ENCODE results near the gene CFDP1. TPM values are rescaled to one million over a fixed set of nuclear protein-coding genes. Genes with fewer than 3 reads are reported as not detected.

Gene CFDP1
- total RNA-seq, 3 donors from 2014 or later, result 71.9 to 101 (median 72.0) TPM

DNA sequence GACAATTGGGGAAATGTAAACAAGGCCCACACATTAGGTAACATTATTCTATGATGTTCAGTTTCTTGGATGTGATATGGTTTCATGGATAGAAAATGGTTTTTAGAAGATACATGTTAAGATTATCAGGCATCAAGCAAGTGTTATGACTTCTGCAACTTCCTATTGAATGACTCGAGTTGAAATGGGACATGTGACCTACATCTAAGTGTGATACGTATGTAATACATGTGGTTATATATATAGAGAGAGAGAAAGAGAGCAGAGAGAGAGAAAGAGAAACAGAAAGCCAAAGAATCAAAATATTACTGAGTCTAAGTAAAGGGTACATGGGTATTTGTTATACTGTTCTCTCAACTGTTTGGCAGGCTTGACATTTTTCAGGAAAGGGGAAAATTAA lies 29.5 kb upstream of the CFDP1 start:
- intact Hi-C loops (cut with DNase I, micrococcal nuclease), result loop anchor here (10.0 kb wide), 2 partner anchors 52 to 268 kb away; no protein-coding TSS in a partner anchor
- TF ChIP-seq, protein P1, sequence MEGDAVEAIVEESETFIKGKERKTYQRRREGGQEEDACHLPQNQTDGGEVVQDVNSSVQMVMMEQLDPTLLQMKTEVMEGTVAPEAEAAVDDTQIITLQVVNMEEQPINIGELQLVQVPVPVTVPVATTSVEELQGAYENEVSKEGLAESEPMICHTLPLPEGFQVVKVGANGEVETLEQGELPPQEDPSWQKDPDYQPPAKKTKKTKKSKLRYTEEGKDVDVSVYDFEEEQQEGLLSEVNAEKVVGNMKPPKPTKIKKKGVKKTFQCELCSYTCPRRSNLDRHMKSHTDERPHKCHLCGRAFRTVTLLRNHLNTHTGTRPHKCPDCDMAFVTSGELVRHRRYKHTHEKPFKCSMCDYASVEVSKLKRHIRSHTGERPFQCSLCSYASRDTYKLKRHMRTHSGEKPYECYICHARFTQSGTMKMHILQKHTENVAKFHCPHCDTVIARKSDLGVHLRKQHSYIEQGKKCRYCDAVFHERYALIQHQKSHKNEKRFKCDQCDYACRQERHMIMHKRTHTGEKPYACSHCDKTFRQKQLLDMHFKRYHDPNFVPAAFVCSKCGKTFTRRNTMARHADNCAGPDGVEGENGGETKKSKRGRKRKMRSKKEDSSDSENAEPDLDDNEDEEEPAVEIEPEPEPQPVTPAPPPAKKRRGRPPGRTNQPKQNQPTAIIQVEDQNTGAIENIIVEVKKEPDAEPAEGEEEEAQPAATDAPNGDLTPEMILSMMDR (IDR thresholded peaks at IDR 0.05), result no peak
- Histone ChIP-seq H3K9me3 (no peaks in the 10 kb centered on the region), H3K4me3 (no peak overlapping the region), H3K4me1 (ENCODE audit: low read depth) (peaks cover 48% of the 10 kb centered on the region), H3K36me3 (ENCODE audit: low read depth) (peaks cover 5% of the 10 kb centered on the region)
- DNase-seq (no peak), ATAC-seq (no peak)

DNA sequence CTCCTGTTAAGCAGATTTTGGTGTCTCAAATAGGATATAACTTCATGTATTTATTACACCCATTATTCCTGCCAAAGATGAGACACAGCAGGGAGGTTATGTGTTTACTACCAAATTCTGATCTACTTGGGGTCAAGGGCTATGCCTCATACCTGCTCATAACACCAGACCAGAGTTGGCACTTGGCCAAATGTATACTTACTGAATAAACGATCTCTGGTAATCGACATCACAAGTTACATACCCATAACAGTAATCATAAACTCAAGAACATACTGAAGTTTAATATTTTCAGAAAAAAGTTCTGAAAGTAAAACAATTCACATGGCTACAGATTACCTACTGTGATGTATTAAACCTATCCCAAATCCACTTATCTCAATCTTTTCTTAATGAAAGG lies 28.3 kb upstream of the CFDP1 start:
- peaks cover 60% of the 10 kb centered on the region for H3K4me1 ChIP-seq (ENCODE audit: low read depth)
- intact Hi-C loops (cut with DNase I, micrococcal nuclease), result loop anchor here (10.0 kb wide), 2 partner anchors 53 to 267 kb away; no protein-coding TSS in a partner anchor
- DNase-seq (no peak), ATAC-seq (no peak)
- no peak overlapping the region for H3K4me3 ChIP-seq
- H3K36me3 ChIP-seq (ENCODE audit: low read depth), result peaks cover 5% of the 10 kb centered on the region
- no peaks in the 10 kb centered on the region for H3K9me3 ChIP-seq
- TF ChIP-seq, protein P1 (IDR thresholded peaks at IDR 0.05), result no peak

DNA sequence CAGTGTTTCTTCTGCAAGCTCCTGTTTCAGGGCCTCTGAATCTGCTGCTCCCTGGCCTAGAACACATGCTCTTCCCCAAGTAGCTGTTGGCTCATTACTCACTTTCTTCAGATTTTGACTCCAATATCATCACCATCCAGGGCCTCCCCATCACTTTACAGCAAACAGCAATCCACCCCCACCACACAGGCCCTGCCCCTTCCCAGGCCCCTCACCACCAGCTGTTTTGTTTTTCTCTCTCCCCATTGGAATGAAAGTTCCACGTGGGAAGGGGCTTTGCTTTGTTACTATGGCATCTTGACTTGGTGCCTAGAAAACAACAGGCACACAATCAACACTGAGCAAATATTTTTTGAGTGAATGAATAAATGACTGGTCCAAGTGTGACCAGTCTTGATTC lies 27.1 kb upstream of the CFDP1 start:
- peaks cover 71% of the 10 kb centered on the region for H3K4me1 ChIP-seq (ENCODE audit: low read depth)
- TF ChIP-seq, protein P1 (IDR thresholded peaks at IDR 0.05), result no peak
- H3K9me3 ChIP-seq, result no peaks in the 10 kb centered on the region
- DNase-seq (no peak), ATAC-seq (no peak)
- intact Hi-C loops (cut with DNase I, micrococcal nuclease), result loop anchor here (10.0 kb wide), 2 partner anchors 54 to 266 kb away; no protein-coding TSS in a partner anchor
- peaks cover 5% of the 10 kb centered on the region for H3K36me3 ChIP-seq (ENCODE audit: low read depth)
- no peak overlapping the region for H3K4me3 ChIP-seq

DNA sequence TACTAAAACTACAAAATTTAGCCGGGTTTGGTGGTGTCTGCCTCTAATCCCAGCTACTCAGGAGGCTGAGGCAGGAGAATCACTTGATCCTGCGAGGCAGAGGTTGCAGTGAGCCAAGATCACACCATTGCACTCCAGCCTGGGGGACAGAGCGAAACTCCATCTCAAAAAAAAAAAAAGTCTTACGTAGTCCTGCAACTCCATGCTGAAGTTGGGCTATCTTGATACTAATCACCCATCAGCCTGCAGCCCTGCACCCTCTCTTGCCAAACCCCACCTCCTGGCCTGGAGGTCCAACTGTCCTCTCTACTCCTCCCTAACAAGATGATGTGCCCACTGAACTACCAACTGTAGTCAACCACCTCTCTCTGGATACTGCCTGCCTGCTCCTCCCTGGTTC lies 26.4 kb upstream of the CFDP1 start:
- H3K9me3 ChIP-seq, result no peaks in the 10 kb centered on the region
- peaks cover 74% of the 10 kb centered on the region for H3K4me1 ChIP-seq (ENCODE audit: low read depth)
- DNase-seq (no peak), ATAC-seq (no peak)
- no peak overlapping the region for H3K4me3 ChIP-seq
- TF ChIP-seq, protein P1 (IDR thresholded peaks at IDR 0.05), result no peak
- intact Hi-C loops (cut with DNase I, micrococcal nuclease), result loop anchor here (10.0 kb wide), 2 partner anchors 55 to 265 kb away; no protein-coding TSS in a partner anchor
- peaks cover 3% of the 10 kb centered on the region for H3K36me3 ChIP-seq (ENCODE audit: low read depth)

DNA sequence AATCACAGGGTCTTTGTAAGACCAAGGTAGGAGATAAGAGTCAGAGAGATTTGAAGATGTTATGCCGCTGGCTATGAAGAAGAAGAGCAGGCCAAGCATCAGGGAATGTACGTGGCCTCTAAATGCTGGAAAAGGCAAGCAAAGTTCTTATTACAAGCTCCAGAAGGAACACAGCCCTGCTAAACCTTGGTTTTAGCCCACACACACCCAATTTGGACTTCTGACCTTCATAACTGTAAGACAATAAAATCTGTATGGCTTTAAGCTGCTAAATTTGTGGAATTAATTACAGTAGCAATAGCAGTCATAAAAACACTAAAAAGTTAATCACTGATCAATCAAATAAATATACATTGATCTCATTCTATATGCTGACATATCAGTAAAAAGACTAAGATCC lies 25.1 kb upstream of the CFDP1 start:
- intact Hi-C loops (cut with DNase I, micrococcal nuclease), result no loop called here
- H3K9me3 ChIP-seq, result no peaks in the 10 kb centered on the region
- H3K4me3 ChIP-seq, result no peak overlapping the region
- no peak for DNase-seq
- ATAC-seq, result peak; percentile 60
- TF ChIP-seq, protein P1 (IDR thresholded peaks at IDR 0.05), result no peak
- no peaks in the 10 kb centered on the region for H3K36me3 ChIP-seq (ENCODE audit: low read depth)
- peaks cover 79% of the 10 kb centered on the region for H3K4me1 ChIP-seq (ENCODE audit: low read depth)

DNA sequence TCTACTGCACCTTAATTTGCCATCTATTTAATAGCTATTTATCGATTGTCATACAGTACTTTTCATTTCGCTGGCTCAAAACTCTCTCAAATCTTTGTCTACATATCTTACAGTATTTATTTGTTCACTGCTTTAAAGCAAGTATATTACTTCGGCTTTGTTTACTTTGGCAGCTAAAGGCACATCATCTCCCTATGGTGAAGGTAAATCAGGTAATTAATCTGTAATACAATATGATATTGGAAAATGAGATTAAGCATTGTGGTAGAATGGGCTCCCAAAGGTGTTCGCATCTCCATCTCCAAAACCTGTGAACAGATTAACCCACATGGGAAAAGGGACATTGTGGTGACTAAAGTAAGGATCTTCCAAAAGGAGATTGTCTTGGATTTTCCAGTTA lies 24.7 kb upstream of the CFDP1 start:
- no peak overlapping the region for H3K4me3 ChIP-seq
- intact Hi-C loops (cut with DNase I, micrococcal nuclease), result no loop called here
- ATAC-seq, result no peak
- H3K9me3 ChIP-seq, result no peaks in the 10 kb centered on the region
- peaks cover 80% of the 10 kb centered on the region for H3K4me1 ChIP-seq (ENCODE audit: low read depth)
- H3K36me3 ChIP-seq (ENCODE audit: low read depth), result no peaks in the 10 kb centered on the region
- TF ChIP-seq, protein P1 (IDR thresholded peaks at IDR 0.05), result no peak
- no peak for DNase-seq
